22Rv1 (cell line): ENCODE results near the gene WDR86.

ENCODE experiments used
- H3K27ac ChIP-seq: fragments of 450-650 bp; 2 replicates; pipeline ENCODE4 v1.5.1; 2017
- ZFX ChIP-seq: fragments of 450-650 bp; IDR thresholded peaks from 2 replicates; pipeline ENCODE4 v1.6.1; 2017; ENCODE audit warnings: antibody characterized with exemption, borderline replicate concordance
- TF ChIP-seq, protein P1 (sequence below): fragments of 450-650 bp; IDR thresholded peaks from 2 replicates; pipeline ENCODE4 v1.5.1; 2017; ENCODE audit warnings: mild to moderate bottlenecking

The WDR86 gene

DNA sequence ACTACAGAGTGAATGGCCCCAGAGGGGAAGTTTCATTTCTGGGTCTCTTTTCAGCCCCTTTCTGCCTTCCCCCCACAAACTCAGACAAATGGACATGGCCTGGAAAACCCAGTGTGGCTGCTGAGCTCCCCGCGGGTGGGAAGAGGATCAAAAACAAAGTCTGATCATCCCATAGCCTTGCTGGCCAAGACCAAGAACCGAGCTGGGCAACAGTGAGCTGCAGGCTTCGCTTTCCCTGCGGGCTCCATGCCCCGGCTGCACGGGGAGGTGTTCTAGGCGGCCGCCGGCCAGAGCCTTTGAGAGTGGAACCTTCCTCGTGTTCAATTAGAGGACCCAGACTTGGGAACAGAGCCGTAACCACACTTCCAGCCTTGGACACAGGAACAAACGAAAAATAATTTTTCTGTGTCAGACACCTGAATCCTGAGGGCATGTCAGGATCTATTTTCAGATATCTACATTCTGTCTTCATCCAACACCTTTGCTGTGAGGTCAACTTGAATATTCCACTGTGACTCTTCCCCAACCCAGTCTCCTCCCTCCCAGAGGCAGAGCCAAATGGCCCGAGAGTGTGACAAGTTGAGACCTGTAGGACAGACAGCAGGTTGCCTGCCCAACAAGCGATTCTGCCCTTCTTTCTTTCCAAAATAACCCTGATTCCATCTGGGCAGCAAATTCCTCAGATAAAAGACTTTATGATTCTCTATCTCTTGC lies 26.0 kb downstream of the WDR86 start:
- no peak for TF ChIP-seq ZFX
- TF ChIP-seq, protein P1, sequence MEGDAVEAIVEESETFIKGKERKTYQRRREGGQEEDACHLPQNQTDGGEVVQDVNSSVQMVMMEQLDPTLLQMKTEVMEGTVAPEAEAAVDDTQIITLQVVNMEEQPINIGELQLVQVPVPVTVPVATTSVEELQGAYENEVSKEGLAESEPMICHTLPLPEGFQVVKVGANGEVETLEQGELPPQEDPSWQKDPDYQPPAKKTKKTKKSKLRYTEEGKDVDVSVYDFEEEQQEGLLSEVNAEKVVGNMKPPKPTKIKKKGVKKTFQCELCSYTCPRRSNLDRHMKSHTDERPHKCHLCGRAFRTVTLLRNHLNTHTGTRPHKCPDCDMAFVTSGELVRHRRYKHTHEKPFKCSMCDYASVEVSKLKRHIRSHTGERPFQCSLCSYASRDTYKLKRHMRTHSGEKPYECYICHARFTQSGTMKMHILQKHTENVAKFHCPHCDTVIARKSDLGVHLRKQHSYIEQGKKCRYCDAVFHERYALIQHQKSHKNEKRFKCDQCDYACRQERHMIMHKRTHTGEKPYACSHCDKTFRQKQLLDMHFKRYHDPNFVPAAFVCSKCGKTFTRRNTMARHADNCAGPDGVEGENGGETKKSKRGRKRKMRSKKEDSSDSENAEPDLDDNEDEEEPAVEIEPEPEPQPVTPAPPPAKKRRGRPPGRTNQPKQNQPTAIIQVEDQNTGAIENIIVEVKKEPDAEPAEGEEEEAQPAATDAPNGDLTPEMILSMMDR: no peak
- no peak overlapping the region for H3K27ac ChIP-seq

DNA sequence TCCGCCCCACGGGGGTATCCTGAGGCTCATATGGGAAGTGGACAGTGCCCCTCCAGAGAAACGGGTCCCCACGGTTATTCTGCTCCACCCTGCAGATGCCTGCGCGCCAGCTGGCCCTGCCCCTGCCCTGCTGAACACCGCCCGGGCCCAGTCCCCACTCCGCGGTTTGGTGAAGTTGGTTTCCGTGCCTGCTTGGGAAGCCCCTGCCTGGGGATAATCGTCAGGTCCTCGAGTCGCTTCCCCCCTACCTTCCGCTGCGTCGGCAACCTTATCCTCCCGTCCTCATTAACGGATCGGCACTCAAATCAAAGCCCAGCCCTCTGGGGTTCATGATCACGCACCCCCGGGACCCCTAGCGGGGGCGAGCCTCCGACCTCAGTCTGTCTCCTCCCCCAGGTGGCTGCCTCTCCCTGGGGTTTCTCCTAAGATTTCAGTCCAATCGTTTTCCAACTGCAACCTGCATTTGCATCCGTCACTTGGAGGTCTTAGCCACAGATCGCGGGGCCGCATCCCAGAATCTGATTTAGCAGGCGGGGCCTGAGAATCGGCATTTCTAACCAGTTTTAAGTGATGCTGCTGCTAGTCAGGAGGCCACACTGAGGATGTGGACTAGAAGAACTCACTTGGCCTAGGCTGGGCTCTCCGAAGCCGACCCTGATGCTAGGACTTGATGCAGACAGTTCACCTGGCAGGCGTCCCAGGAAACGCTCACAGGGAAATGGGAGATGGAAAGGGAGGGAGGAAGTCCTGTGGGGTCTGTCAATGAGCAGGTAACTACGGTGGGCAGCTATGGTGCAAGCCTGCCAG lies 27.6 kb downstream of the WDR86 start:
- H3K27ac ChIP-seq: no peak overlapping the region
- TF ChIP-seq ZFX: no peak
- TF ChIP-seq, protein P1: no peak

DNA sequence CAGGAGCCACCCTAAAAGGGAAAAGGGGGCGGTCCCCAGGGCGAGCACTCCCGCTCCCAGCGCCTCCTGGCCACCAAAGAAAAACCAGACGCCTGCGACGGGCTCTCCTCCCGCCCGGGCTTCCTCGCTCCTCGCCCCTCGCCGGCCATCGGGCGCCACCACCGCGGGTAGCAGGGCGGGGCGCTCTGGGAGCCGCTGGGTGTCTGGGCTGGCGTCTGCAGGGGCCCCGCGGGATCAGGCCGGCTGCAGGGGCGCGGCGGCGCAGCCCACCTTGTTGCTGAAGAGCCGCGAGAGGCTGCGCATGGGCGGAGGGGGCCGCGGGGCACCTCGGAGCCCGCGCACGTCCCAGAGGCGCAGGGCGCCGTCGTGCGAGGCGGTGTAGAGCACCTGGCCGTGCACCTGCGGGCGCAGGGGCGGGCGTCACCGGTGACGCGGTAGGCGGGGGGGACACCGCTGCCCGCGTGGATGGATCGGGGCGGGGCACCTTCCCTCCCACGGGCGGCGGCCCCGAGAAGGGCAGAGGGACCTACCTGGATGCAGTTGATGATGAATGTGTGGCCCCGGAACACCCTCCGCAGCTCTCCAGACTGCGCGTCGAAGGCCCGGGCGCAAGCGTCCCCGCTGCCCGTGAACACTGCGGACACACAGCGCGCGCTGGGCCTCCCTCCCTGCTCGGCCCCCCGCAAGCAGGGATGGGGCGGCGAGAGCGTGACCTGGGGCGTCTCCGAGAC lies 28.3 kb downstream of the WDR86 start:
- TF ChIP-seq ZFX: no peak
- TF ChIP-seq, protein P1: no peak
- H3K27ac ChIP-seq: no peak overlapping the region

DNA sequence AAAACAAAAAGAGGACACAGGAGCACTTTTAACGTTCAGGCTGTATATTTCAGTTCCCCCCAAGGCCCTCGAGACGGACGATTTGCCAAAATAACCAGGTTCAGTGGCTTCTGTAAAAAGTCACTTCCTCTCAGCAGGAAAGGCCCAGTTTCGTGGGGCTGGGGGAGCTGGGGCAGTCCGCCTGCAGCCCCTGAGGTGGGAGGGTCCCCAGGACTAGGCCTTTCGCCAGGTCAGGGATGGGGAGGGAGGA lies 28.8 kb downstream of the WDR86 start:
- no peak overlapping the region for H3K27ac ChIP-seq
- no peak for TF ChIP-seq ZFX
- TF ChIP-seq, protein P1: no peak

DNA sequence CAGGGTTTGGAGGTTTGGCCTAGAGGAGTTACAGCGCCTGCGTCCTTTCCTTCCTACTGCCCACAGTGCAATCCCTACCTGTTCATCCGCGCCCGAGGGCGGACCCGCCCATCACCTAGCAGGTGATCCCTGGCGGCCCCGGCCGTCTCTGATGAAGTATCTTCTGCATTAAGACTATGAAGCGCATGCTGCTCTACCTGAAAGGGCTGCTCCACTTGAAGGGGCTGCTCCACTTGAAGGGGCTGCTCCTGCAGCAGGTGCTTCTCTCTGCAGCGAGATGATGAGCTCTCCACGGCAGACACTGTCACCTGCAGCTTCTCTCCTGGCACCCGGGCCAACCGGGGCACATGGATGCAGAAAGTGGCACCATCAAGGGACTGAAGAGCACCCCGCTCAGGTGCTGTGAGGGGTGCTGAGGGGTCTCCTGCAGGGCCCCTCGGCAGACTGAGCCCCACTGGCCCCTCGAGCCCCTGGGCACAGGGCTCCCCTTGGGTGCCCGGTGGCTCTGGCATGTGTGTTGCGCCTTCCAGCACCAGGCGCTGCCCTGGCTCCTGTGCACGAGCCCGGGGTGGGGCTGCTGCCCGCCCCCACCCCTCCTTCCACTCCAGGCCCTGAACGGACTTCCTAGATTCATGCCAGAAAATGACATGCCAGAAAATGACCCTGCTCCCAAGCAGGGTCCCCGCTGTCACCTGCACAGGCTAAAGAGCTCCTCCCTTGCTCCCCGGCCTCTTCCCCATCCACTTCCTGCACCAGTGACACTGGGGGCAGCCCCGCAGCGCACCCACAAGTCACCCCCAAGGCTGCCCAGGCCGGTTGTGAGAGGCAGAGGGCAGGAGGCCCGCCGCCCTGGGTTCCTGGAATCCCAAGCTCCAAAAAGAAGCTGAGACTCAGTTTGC lies 29.4 kb downstream of the WDR86 start:
- TF ChIP-seq, protein P1: no peak
- no peak for TF ChIP-seq ZFX
- no peak overlapping the region for H3K27ac ChIP-seq

DNA sequence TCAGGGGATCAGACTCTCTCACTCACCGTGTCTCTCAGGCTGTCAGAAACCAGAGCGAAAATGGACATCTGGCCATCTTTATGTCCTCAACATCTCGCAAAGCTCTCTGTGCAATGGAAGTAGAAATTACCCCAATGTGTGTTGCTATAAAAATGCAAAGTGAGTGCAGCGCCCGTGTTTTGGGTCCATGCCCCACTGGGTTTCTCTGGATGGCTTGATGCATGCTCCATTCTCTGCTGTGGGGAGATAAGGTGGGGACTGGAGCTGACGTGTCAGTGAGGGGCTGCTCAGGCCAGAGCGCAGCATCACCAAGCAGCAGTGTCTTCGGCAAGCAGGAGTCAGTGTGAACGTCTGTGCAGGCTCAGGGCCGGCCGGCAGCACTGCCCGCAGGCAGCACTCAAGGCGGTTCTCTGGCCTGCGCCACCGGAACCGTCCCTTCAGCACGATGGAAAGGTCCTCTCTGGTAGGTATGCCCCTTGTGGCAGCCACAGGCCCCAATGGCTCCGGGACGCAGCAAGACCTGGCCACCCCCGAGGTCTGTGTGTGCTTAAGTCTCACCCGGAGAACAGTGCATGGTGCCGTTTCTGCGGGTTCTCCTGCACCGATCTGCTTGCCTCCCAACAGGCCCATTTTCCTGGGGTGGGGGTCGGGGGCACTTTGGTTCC lies 30.2 kb downstream of the WDR86 start:
- no peak overlapping the region for H3K27ac ChIP-seq
- TF ChIP-seq, protein P1: no peak
- no peak for TF ChIP-seq ZFX
